ENCODE data around the gene UBL7. TPM values are rescaled to one million over a fixed set of nuclear protein-coding genes. Genes with fewer than 3 reads are reported as not detected.

UBL7 gene
- total RNA-seq, 1 experiment from 2014 or later = 54.5 TPM

GRCh38 chr15:74409225-74409624 is 51.7 kb downstream of the UBL7 start:
- no peak overlapping the region for H3K4me3 ChIP-seq
- no peaks in the 10 kb centered on the region for H3K27me3 ChIP-seq (replicated peaks)
- H3K27ac ChIP-seq = no peak overlapping the region
- no peaks in the 10 kb centered on the region for H3K9me3 ChIP-seq (replicated peaks)
- peaks cover 32% of the 10 kb centered on the region for H3K4me1 ChIP-seq (replicated peaks)
- H3K36me3 ChIP-seq = no peaks in the 10 kb centered on the region
- no peak for DNase-seq (ENCODE audit: low read depth in 1 of 2, low spot score in 2 of 2)

- H3K36me3 ChIP-seq = no peaks in the 10 kb centered on the region
- no peaks in the 10 kb centered on the region for H3K9me3 ChIP-seq (replicated peaks)
- H3K27ac ChIP-seq = no peak overlapping the region
- H3K4me3 ChIP-seq = no peak overlapping the region
- H3K4me1 ChIP-seq (replicated peaks) = peaks cover 32% of the 10 kb centered on the region
- no peak for DNase-seq (ENCODE audit: low read depth in 1 of 2, low spot score in 2 of 2)
- H3K27me3 ChIP-seq (replicated peaks) = no peaks in the 10 kb centered on the region
Measured at GRCh38 chr15:74408815-74409214, 52.1 kb downstream of the UBL7 start.

DNA sequence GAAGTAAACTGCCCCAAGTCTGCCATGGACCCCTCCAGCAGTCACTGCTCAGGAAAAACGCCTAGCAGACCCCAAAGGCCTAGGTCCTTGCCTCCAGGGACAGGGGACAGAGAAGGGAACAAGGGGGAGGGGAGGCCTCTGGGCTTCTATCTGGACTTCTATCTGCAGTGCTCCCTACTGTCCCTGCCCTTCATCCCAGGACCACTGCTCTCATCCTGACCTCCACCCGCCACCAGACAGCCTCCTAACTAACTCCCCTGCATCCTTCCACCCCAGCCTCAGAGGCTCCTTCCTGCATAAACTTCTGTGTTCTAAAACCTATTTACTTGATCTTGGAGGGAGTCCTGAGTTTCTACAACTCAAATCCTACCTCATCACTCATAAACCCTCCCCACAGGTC is 52.6 kb downstream of the UBL7 start:
- no peak for DNase-seq (ENCODE audit: low read depth in 1 of 2, low spot score in 2 of 2)
- H3K4me1 ChIP-seq (replicated peaks) = peaks cover 32% of the 10 kb centered on the region
- H3K4me3 ChIP-seq = no peak overlapping the region
- H3K27me3 ChIP-seq (replicated peaks) = no peaks in the 10 kb centered on the region
- no peak overlapping the region for H3K27ac ChIP-seq
- no peaks in the 10 kb centered on the region for H3K36me3 ChIP-seq
- no peaks in the 10 kb centered on the region for H3K9me3 ChIP-seq (replicated peaks)

DNA sequence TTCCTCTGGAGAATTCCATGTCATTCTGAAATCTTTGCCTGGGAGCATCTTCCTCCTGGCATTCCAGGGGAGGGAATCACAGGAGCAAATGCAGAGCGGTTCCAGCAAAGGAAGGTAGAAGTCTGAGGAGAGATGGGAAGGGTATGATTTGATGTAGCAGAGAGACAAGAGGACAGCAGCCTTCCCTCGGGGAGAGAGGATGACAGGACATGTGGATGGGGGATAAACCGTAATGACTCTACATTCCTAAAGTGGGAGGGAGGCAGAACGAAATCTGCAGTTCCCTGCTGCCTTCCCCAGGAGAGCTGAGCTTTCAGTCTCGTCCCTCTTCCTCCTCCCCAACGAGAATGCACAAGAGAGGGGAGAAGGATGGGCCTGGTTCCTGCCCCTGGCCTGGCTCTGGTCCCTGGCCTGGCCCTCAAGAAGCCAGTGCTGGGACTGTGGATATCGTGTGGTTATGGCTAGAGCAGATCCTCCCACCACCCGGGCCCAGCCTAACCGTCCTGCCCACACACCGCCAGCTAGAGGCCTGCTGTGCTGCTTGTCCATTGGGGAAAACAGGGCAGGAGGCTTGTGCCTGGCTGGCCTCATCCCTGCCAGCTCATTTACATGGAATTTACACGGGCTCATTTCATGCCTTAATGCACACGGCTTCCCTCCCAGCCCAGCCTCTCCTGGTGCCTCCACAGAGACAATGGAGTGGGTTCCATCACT is 53.8 kb downstream of the UBL7 start:
- Histone ChIP-seq H3K4me1 (replicated peaks) (peaks cover 32% of the 10 kb centered on the region), H3K9me3 (replicated peaks) (no peaks in the 10 kb centered on the region), H3K36me3 (no peaks in the 10 kb centered on the region), H3K4me3 (no peak overlapping the region), H3K27ac (peak overlapping the region; percentile 85), H3K27me3 (replicated peaks) (no peaks in the 10 kb centered on the region)
- DNase-seq (ENCODE audit: low read depth in 1 of 2, low spot score in 2 of 2) = peak; percentile 86 to 93

- Histone ChIP-seq H3K27me3 (replicated peaks) (no peaks in the 10 kb centered on the region), H3K4me3 (no peak overlapping the region), H3K36me3 (no peaks in the 10 kb centered on the region), H3K4me1 (replicated peaks) (peaks cover 32% of the 10 kb centered on the region), H3K27ac (peak overlapping the region; percentile 85), H3K9me3 (replicated peaks) (no peaks in the 10 kb centered on the region)
- DNase-seq (ENCODE audit: low read depth in 1 of 2, low spot score in 2 of 2) = no peak
Measured at GRCh38 chr15:74406517-74406916, 54.4 kb downstream of the UBL7 start.

DNA sequence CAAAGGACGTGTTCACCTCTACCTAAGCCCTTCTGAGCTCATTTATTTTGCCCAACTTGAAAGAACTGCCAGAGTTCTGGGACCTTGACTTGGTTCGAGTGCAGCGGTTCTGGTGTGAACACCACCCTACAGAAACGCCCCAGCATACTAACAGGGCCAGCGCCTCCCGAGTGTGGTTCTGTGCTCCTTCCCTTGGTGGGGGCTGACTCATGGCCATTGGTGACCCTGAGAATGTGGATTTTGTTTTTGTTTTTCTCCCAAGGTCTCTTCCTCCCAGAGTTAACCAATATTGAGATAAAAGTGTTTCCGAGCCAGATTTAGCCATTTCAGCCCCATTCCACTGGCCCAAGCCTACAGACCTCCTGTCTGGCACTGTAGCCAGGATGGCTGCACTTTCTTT is 55.1 kb downstream of the UBL7 start:
- Histone ChIP-seq H3K27ac (no peak overlapping the region), H3K27me3 (replicated peaks) (no peaks in the 10 kb centered on the region), H3K4me1 (replicated peaks) (peaks cover 32% of the 10 kb centered on the region), H3K4me3 (no peak overlapping the region), H3K9me3 (replicated peaks) (no peaks in the 10 kb centered on the region), H3K36me3 (no peaks in the 10 kb centered on the region)
- no peak for DNase-seq (ENCODE audit: low read depth in 1 of 2, low spot score in 2 of 2)

GRCh38 chr15:74403991-74404563 is 56.9 kb downstream of the UBL7 start:
- no peak overlapping the region for H3K4me3 ChIP-seq
- DNase-seq (ENCODE audit: low read depth in 1 of 2, low spot score in 2 of 2) = no peak
- no peaks in the 10 kb centered on the region for H3K36me3 ChIP-seq
- no peaks in the 10 kb centered on the region for H3K27me3 ChIP-seq (replicated peaks)
- no peak overlapping the region for H3K27ac ChIP-seq
- H3K4me1 ChIP-seq (replicated peaks) = peaks cover 43% of the 10 kb centered on the region
- no peaks in the 10 kb centered on the region for H3K9me3 ChIP-seq (replicated peaks)

GRCh38 chr15:74403588-74403919 is 57.4 kb downstream of the UBL7 start:
- H3K27me3 ChIP-seq (replicated peaks) = no peaks in the 10 kb centered on the region
- H3K4me1 ChIP-seq (replicated peaks) = peaks cover 43% of the 10 kb centered on the region
- no peaks in the 10 kb centered on the region for H3K36me3 ChIP-seq
- no peaks in the 10 kb centered on the region for H3K9me3 ChIP-seq (replicated peaks)
- H3K4me3 ChIP-seq = no peak overlapping the region
- H3K27ac ChIP-seq = no peak overlapping the region
- no peak for DNase-seq (ENCODE audit: low read depth in 1 of 2, low spot score in 2 of 2)

DNA sequence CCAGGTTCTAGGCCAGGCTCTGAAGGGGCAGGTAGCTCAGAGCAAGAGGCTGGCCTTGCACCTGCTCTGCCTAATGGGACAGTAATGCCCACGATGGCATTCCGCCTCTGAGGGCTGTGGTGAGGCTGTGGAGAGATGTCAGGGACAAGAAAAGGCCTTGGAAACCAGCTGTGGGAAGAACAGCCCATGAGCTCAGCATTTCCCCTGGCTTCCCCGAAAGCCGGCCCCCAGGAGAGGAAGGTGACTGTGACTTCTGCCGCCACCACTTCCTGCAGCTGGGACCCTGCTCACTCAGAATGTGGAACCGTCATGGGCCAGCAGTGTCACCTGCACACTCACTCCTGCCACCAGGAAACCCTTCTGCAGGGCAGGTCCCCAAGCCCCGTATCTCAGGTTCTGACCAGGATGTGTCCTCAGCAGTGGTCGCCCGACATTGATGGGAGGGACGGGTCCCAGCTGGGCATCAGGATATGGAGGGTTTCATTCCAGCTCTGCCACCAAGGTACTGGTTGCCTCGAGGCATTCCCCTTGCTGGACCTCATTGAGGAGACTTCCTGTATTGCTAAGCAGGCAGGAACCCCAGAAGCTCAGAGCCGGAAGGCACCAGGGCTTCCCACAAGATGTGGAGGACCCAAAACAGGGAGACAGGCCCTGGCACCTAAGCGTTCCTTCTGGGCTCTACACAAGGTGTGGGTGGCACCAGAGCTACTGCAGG is 57.9 kb downstream of the UBL7 start:
- no peaks in the 10 kb centered on the region for H3K36me3 ChIP-seq
- H3K27ac ChIP-seq = no peak overlapping the region
- H3K9me3 ChIP-seq (replicated peaks) = no peaks in the 10 kb centered on the region
- no peak overlapping the region for H3K4me3 ChIP-seq
- H3K4me1 ChIP-seq (replicated peaks) = peaks cover 38% of the 10 kb centered on the region
- no peaks in the 10 kb centered on the region for H3K27me3 ChIP-seq (replicated peaks)
- DNase-seq (ENCODE audit: low read depth in 1 of 2, low spot score in 2 of 2) = no peak

DNA sequence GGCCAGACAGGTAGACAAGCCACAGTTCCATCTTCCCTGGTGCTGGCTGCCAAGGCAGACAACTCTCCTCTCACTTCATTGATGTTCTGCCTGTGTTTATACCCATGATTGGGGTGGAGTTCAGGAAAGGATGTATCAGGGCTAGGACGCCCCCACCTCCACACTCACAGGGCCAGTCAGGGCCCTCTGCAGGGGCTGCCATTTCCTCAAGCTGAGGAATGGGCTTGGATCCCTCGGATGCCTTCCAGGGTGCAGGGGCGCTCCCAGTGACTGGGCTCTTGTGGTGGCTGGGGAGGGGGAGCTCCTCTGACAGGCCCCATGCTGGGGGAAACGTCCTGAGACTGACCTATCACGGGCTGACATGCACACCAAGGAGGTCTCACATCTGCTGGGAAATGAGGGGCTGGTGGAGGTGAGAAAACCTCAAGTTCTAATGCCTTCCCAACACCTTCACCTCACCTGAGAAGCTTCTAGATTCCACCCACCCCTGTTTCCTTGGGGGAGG is 58.6 kb downstream of the UBL7 start:
- H3K4me1 ChIP-seq (replicated peaks) = peaks cover 38% of the 10 kb centered on the region
- no peaks in the 10 kb centered on the region for H3K27me3 ChIP-seq (replicated peaks)
- no peaks in the 10 kb centered on the region for H3K9me3 ChIP-seq (replicated peaks)
- DNase-seq (ENCODE audit: low read depth in 1 of 2, low spot score in 2 of 2) = no peak
- no peak overlapping the region for H3K4me3 ChIP-seq
- no peaks in the 10 kb centered on the region for H3K36me3 ChIP-seq
- H3K27ac ChIP-seq = no peak overlapping the region

GRCh38 chr15:74400915-74401757 is 59.8 kb downstream of the UBL7 start:
- peaks cover 36% of the 10 kb centered on the region for H3K4me1 ChIP-seq (replicated peaks)
- no peaks in the 10 kb centered on the region for H3K27me3 ChIP-seq (replicated peaks)
- H3K27ac ChIP-seq = no peak overlapping the region
- H3K36me3 ChIP-seq = no peaks in the 10 kb centered on the region
- H3K4me3 ChIP-seq = no peak overlapping the region
- DNase-seq (ENCODE audit: low read depth in 1 of 2, low spot score in 2 of 2) = no peak
- H3K9me3 ChIP-seq (replicated peaks) = no peaks in the 10 kb centered on the region

DNA sequence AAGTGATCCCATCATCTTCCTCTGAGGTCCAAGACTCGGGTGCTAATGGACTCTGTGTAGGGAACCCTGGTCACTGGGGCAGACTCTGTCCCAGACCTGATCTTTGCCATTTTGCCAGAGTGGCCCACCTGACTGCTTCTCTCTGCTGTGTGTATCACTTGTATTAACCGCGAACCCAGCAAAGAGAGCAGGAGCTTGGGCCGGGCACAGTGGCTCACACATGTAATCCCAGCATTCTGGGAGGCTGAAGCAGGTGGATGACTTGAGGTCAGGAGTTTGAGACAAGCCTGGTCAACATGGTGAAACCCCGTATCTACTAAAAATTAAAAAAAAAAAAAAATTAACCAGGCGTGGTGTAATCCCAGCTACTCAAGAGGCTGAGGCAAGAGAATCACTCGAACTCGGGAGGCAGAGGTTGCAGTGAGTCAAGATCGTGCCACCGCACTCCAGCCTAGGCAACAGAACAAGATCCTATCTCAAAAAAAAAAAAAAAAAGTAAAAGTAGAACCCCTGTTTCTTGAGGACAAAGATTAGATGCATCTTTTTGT is 60.6 kb downstream of the UBL7 start:
- no peak for DNase-seq (ENCODE audit: low read depth in 1 of 2, low spot score in 2 of 2)
- Histone ChIP-seq H3K27ac (no peak overlapping the region), H3K4me3 (no peak overlapping the region), H3K36me3 (no peaks in the 10 kb centered on the region), H3K9me3 (replicated peaks) (no peaks in the 10 kb centered on the region), H3K27me3 (replicated peaks) (no peaks in the 10 kb centered on the region), H3K4me1 (replicated peaks) (peaks cover 34% of the 10 kb centered on the region)

GRCh38 chr15:74399511-74400312 is 61.2 kb downstream of the UBL7 start:
- H3K9me3 ChIP-seq (replicated peaks) = no peaks in the 10 kb centered on the region
- no peaks in the 10 kb centered on the region for H3K36me3 ChIP-seq
- peaks cover 39% of the 10 kb centered on the region for H3K4me1 ChIP-seq (replicated peaks)
- peak in 1 of 2 experiments; percentile 28 for DNase-seq (ENCODE audit: low read depth in 1 of 2, low spot score in 2 of 2)
- H3K27me3 ChIP-seq (replicated peaks) = no peaks in the 10 kb centered on the region
- H3K4me3 ChIP-seq = no peak overlapping the region
- H3K27ac ChIP-seq = no peak overlapping the region
